Measurements from ENCODE around the gene ZER1.
"Not testable (repeated sequence)": the region's sequence is repeated elsewhere in the genome, so short reads cannot be mapped to it uniquely, and the experiment has no call there.

ZER1 gene

DNA sequence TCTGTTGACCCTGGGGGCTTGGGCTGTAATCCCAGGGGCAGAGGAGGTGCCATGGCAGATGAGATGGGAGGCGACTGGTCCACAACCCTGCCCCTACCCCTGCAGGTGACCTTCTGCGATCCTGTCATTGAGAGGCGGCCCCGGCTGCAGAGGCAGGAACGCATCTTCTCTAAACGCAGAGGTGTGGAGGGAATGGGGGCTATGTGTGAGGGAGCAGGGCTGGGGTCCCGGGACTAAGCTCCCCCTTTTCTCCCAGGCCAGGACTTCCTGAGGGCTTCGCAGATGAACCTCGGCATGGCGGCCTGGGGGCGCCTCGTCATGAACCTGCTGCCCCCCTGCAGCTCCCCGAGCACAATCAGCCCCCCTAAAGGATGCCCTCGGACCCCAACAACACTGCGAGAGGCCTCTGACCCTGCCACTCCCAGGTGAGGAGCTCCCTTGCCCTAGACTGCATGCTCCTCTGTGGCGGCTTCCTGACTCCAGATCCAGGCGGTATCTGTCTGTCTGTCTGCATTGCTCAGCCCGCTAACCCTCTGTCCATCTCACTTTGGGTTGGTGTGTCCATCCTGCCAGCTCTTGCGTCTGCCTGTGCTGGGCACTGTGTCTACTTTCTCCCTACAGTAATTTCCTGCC is 57.7 kb downstream of the ZER1 start:
- DNase-seq, result no peak

DNA sequence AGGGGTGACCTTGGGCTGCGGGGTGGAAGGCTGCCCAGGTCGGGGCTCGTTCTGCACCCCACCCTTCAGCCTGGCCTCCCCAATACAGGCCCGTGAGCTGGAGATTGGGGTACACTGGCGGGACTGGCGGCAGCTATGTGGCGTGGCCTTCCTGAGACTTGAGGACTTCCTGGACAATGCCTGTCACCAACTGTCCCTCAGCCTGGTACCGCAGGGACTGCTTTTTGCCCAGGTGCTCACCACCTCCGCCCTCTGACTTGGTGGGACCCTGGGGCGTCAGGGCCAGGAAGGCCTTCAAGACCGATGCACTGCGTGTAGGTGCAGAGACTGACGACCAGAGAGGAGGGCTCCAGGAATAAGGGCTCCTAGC is 58.3 kb downstream of the ZER1 start:
- DNase-seq, result no peak

DNA sequence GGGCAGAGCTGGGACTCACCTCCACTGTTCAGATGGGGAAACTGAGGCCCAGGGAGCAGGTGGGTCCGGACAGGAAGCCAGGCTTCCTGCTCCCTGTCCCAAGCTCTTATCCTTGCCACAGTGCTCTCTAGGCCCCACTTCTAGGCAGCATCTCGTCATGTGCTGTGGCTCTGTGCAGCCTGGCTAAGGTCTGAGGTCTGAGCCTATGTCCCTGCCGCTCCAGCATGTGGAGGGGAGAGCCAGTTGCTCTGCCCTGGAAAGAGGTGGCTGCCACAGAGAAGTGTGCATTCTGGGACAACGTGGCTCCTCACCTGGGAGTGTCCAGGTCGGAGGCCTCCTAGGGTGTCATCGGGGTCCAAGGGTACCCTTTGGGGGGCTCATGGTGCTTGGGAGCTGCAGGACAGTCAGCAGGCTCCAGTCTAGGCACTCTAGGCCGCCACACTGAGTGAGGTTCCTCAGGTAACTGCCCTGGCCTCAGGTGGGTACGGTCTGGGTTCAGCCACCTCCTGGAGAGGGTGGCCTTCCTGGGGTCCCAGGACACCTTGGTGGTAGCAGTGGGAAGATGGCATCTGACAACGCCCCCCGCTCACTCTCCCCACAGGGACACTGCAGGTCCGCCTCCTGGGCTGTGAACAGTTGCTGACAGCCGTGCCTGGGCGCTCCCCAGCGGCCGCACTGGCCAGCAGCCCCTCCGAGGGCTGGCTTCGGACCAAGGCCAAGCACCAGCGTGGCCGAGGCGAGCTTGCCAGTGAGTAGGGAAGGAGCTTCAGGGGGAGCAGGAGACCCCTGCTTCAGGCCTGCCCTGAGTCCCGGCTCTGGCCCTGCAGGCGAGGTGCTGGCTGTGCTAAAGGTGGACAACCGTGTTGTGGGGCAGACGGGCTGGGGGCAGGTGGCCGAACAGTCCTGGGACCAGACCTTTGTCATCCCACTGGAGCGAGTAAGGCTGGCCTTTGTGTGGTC is 59.0 kb downstream of the ZER1 start:
- DNase-seq, result no peak

DNA sequence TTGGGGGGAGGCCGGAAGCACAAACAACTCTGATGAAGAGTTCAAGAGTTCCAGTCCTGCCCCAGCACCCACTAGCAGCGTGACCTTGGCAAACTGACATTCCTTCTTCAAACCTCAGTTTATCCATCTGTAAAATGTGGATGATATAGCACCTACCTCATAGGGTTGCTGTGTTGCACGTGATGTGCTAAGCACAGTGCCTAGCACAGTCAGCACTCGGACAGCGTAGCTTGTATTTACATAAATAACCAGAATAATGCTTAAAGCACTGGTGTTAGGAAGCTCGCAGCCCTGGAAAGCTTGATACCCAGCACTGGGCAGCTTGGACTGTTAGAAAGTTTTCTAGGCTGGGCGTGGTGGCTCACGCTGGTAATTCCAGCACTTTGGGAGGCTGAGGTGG is 64.3 kb downstream of the ZER1 start:
- no peak for DNase-seq

DNA sequence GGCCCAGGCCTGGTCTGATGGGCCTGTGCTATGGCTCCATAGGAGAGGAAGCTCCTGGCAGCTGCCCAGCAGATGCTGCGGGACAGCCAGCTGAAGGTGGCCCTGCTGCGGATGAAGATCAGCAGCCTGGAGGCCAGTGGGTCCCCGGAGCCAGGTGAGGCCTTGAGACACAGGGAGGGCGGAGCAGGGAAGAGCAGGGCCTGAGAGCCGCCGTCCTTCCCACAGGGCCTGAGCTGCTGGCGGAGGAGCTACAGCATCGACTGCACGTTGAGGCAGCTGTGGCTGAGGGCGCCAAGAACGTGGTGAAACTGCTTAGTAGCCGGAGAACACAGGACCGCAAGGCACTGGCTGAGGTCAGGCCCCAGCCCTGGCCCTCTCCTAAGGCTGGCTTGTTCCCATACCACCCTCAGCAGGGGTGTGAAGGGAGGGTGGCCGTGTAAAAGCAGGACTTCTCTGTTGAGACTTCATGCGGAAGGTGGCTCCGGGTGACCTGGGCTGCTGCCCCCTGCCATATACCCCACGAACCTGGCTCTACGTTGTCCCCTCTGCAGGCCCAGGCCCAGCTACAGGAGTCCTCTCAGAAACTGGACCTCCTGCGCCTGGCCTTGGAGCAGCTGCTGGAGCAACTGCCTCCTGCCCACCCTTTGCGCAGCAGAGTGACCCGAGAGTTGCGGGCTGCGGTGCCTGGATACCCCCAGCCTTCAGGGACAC is 64.9 kb downstream of the ZER1 start:
- DNase-seq, result no peak

DNA sequence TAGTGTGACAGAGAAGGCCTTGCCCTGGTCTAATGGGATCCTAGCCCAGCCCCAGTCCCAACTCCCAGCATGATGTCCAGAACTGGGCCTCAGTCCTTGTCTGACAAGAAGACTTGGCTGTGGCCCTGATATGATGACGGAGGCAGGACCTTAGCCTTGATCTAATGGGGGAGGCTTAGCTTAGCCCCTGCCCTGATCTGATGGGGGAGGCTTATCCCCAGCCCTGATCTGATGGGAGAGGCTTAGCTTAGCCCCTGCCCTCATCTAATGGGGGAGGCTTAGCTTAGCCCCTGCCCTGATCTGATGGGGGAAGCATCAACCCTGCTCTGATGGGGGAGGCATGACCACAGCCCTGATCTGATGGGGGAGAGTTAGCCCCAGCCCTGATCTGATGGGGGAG is 65.7 kb downstream of the ZER1 start:
- DNase-seq, result no peak

DNA sequence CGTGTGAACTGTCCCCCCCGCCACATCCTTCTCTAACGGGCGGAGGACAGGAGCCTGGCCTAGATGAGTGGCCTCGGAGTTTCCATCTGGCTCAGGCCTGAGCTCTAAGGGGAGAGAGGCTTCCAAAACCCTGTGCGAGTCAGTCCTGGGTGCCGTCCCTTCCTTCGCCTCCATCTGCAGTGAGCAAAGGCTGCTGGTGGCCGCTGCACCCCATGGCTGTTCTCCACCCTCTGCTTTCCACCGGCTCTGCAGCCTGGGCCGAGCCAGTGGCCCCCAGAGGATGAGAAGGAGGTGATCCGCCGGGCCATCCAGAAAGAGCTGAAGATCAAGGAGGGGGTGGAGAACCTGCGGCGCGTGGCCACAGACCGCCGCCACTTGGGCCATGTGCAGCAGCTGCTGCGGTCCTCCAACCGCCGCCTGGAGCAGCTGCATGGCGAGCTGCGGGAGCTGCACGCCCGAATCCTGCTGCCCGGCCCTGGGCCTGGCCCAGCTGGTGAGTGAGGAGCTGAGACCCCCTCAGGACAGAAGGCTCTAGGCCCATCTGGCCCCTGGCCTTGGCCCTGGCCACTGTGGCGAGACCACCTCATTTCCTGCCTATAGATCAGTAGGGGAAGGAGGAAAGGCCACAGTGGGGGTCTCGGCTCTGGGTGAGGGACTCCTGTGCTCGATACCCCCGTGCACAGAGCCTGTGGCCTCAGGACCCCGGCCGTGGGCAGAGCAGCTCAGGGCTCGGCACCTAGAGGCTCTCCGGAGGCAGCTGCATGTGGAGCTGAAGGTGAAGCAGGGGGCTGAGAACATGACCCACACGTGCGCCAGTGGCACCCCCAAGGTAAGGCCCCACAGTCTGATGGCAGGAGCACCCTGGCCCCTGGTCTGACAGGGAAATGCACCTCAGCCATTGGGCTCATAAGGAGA is 66.4 kb downstream of the ZER1 start:
- no peak for DNase-seq

DNA sequence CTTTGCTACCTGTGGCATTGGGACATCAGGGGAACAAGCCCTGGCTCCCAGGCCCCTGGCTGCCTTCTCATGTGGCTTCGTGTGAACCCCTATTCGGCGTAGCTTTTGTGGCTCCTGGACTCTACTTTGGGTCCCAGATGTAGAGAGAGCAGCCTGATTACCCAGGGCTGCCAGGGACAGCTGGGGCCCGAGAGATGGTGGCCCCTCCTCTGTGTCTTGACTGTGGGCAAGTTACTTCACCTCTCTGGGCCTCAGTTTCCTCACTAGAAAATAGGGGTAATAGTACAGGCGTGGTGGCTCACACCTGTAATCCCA is 67.4 kb downstream of the ZER1 start:
- no peak for DNase-seq

DNA sequence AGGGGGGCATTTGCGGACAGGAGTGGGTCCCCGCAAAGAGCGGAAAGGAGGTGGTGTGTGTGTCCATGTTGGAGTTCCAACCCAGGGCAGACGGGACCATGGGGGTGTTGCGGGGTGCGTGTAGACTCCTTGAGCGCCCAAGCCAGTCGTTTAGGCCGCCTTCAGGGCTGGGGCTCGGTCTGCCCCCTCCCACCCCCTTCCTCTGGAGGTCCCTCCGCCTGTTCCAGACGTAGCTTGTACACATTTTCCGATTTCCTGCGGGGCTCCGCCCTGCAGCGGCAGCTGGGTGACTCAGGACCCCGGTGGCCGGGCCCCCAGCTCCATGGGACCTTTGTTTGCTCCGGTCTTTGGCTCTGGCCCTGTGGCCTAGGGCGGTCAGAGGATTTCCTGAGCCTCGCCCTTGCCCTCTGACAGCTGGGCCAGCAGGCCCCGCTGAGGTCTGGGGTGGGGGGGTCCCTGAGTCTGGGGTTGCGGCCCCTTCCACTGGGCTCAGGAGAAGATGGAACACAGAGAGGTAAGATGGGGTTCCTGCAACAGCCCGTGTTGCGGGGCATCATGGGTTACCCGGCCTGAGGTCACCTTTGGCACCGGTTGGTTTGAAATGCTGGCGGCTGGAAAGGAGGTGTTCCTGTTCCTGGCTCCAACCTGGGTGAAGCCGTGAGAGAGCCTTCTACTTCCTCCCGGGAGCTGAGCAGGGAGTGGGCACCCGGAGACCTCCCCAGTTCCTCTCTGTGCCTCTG is 67.9 kb downstream of the ZER1 start:
- no peak for DNase-seq

DNA sequence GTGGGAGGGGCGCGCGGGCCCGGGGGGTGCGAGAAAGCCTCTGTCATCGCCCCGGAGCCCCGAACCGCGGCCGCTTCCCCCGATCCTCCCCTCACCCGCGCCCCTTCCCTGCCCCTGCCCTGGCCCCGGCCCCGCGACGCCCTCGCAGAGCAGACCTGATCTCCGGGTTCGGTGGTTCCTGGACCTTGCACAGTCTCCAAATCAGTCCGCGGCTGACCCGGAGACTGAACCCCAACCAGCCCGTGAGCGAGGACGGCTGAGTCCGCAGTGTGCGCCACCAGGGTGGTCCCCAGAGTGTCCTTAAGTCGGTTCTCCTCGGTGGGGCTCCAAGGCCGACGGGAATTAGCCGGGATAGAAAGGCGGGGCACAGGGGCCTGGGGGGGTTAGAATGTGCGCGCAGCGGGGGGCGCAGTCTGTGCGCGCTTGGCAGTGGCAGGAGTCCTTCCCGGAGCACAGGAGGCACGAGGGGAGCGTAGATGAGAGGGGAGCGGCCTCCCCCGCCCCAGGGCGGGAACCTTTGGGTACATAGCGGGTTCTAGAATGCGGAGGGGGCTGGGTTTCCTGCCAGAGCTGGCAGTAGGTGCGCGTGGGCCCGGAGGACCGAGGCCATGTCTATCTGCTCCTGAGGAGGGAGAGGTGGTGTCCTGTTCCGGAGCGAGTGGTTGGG is 68.6 kb downstream of the ZER1 start:
- no peak for DNase-seq

DNA sequence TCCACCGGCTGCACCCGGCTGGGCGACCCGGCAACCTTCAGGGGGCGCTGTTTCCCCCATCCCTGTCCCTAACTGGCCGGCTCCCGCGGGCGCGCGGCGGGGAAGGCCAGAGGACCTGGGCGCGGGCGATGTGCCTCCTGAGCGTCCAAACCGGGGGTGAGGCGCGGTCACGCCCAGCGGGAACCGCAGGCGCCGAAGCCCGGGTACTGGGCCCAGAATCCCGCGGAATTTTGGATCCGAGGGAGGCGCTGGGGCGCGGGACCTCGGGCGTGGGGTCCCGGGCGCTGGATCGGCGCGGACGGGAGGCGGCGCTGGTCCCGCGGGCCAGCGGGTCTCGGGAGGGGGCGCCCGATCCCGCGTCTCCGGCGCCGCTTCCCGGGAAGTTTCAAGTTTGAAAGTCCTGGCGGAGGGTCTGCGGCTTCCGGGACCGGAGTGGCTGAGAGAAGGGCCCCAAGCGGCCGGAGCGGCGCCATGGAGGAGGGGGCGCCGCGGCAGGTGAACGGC is 69.2 kb downstream of the ZER1 start, which contains the start of gene PKN3:
TSS of gene PKN3 (plus strand) at position 59 of the 504 bp plus-strand sequence. CDS start at position 472, 413 bp downstream.
- DNase-seq, result peak; percentile 76

DNA sequence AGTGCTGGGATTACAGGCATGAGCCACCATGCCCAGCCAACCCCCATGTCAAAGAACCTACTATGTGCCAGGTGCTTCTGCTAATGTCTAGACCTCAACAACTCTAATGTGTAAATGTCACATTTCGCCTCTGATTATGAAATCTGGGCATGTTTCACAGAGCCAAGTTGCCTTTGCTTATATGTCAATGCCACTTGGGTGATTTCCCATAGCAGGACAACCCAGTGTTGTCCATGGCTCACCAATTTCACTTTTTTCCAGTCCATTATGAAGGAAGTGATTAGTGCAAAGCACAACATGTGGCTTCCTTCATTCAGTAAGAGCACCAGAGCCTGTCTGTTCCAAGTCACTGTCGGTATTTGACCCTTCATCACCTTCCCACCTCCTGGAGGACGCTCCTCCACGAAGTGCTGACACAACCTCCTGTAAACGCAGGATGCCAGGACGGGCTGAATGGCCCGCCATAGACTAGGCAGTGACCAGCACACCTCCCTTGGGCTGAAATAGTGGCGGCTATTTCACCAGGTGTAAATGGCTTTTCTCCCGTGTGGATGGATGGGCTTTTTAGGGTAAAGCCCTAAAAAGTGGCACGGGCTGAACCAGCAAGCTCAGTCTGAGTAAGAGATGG is 70.4 kb downstream of the ZER1 start:
- no peak for DNase-seq

DNA sequence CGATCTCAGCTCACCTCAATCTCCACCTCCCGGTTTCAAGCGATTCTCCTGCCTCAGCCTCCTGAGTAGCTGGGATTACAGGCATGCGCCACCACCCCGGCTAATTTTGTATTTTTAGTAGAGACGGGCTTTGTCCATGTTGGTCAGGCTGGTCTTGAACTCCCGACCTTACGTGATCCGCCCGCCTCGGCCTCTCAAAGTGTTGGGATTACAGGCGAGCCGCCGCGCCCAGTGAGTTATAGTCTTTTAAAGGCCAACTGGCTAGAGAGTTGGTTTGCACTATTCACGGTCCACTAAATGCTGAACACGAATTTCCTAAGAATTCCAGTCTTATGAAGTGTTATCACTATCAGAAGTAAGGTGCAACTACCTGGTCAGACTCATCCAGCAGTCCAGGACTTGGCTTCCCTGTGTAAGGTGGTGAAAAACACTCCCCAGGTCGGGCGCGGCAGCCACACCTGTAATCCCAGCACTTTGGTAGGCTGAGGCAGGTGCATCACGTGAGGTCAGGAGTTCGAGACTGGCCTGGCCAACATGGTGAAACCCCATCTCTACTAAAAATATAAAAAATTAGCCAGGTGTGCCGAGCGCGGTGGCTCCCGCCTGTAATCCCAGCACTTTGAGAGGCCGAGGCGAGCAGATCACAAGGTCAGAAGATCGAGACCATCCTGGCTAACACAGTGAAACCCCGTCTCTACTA is 72.5 kb downstream of the ZER1 start:
- DNase-seq, result not testable (repeated sequence)

DNA sequence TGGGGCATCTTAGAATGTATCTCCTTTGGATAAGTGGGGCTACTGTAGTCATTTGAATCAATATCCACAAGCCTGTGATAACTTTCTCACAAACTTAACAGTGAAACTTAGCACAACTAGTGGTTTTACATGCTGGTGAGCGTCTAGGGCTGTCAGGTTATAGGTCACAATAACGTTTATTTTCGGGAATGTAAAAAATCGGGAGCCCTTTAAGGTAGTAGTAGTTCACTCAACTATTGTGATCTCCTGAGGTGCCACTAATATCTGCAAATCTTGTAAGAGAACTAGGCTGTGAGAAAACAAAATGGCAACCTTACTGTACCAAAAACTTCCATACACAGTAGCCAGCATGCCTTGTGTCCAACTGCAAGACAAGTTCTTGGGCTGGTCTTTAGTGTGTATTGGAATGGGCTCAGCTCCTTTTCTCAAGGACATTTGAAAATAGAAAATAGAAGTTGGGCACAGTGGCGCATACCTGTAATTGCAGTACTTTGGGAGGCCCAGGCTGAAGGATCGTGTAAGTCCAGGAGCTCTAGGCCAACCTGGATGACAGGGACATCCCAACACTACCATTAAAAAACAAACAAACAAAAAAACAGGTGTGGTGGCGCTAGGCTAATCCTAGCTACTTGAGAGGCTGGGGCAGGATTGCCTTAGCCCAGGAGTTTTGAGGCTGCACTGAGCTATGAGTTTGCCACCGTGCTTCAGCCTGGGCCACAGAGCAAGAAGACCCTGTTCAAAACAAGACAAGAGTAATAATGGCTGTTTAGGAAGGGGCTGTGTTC is 74.6 kb downstream of the ZER1 start:
- DNase-seq, result no peak

DNA sequence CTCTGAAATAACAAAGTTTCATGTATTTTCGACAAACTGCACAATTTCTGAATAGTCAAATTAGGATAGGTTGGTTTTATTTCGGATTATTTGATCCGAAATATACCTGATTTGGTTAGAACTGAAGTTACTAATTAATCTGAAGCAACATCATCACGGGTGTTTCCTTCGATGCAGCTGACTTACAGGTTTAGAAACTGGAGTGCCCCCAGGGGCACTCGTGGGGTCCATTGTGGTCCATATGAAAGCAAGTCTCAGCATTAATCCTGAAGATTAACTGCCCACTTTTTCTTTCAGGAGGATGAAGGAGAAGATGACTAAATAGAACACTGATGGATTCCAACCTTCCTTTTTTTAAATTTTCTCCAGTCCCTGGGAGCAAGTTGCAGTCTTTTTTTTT is 77.4 kb downstream of the ZER1 start:
- DNase-seq, result no peak

DNA sequence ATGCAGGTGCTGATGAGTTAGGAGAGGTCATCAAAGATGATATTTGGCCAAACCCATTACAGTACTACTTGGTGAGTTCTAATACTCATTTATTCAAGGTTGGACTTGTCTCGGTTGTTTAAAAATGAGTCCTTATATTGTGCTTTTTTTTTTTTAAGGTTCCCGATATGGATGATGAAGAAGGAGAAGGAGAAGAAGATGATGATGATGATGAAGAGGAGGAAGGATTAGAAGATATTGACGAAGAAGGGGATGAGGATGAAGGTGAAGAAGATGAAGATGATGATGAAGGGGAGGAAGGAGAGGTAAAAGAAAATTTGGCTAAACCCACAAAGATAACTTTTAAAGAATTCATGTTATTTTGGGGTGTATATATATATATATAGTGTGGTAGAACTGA is 78.0 kb downstream of the ZER1 start:
- DNase-seq, result not testable (repeated sequence)

DNA sequence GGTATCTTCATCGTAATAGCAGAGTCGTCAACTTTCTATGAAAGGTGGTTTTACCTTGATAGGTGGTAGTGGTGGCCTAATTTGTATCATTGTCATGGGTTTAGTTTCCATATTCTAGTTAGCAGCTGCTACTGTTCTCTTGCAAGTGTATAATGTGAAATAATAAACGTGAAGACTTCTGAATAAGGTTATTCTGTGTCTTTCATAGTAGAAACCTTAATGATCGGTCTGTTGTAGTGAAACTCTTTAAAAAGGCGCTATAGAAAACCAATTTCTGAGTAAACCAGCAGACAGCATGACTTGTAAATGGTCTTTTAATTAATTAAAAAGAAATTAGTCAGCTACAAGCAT is 81.1 kb downstream of the ZER1 start:
- DNase-seq, result no peak

DNA sequence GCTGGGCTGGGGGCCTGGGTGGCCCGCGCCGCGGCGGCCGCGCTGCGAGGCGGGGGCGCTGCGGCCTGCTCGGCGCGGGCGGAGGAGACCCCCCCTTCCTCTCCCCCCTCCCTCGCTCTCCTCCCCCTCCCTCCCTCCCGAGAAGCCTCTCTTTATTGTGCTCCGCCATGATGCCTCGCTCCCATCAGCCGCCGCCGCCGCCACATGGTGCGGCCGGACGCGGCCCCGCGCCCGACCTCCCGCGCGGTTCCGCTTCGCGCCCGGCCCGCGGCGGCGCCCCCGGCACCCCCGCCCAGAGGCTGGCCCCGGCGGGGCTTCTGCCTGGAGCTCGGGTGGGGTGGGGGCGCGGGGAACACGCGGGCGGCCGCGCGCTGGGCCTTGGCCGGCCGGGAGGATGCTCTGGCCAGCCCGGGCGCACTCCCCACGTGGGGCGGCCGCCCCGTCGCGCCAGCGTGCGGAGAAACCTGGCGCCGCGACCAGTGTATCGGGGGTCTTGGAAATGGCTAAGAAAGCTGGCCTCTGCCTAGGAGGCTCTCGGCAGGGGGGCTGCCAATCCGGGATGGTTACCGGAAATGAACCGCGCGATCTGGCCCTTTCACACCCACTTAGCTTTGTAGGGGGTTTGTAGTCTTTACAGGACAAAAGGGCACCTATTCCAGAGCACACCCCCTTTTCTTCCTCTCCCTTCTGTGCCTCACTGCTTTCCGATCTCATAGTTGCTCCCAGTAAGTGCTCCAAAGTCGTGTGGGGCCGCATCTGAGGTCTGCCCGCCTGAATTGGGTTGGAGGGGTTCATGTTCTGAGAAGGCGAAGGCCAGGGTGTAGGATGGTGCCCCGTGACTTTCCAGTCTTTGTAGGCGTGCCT is 81.7 kb downstream of the ZER1 start:
- peak; percentile 57 for DNase-seq

All from CD4-positive, alpha-beta T cell treated with Interleukin-15 for 1 hour (primary cell).